Activated CD4-positive, alpha-beta T cell treated with anti-CD3 and anti-CD28 coated beads, Interleukin-2, amount 50 U/mL, for 16 hours (primary cell): ENCODE measurements around the gene ATP6V0C.
"Not testable (repeated sequence)": the region's sequence is repeated elsewhere in the genome, so short reads cannot be mapped to it uniquely, and the experiment has no call there.

Experiments
- DNase-seq: peaks from one replicate; pipeline ENCODE4 v3.0.0-alpha.2; 2020

ATP6V0C gene

DNA sequence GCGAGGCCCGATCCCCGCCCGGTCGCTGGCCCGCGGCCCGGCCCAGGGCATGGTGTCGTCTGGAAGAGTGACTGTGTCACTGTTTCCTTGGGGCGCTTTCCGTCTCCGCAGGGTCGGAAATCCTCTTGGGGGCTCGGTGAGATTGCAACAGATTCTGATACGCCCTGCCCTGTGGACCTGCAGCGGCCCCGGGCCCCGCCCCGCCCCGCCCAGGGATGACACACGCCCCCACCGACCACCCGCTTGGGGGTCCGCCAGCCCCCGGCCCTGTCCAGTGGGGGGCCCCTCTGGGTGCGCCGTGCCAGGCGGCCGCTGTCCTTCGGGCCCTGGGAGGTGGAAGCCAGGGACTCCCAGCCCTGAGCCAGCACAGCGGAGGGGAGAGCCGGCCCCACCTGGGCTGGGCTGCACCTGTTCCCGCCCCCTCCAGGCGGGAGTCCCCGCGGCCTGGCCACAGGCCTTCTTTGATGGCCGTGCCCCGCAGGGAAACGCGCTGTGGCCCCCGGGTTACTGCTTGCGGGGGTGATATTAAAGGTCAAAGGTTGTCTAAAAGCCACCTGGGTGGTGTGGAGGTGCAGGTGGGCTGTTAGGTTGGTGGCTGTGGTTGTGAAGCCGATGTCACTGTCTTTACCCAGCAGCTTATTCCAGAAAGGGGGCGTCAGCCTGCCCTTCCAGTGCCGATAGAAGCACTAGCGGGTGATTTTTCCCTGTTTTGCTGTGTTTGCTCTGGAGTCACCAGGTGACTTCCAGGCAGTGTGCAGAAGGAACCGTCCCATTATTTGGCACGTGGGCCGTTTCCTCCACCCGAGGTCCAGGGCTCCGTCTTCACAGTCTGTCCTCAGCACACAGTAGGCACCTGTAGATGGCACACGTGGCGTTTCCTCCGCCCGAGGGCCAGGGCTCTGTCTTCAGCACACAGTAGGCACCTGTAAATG lies 38.1 kb upstream of the ATP6V0C start:
- DNase-seq: peak; percentile 47

DNA sequence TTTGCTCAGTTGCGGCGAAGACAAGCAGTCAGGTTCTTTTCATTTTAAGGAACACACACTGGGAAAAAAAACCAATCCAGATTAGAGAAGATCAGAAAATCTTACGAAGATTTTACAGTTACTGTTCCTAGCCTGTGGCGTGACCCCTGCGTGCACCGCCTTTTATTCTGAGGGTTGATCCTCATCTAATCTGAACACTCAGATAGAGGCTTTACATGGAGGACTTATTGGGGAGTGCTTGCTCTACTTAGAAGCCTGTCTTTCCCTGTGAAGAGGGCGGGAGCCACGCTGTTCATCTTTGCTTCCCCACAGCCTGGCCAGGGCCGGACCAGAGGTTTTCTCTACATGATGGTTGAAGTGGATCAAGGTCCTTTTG lies 37.4 kb upstream of the ATP6V0C start:
- DNase-seq: no peak

DNA sequence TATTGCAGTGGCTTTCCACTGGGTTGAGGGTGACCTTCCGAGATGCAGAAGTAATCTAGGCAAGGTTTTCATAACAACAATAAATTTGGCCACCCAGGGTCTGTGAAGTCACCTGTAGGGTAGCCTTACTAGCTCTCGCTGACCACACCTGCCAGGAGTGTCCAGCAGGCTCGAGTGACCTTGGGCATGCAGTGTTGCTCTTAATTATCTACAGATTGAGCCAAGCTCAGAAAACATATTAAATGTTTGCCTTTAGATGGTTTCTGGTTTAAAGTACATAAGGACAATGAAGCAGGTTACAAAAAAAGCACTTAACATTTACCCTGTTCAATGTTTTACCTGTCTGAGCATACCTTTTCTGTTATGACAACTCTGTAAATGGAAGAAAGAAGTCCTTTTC lies 37.0 kb upstream of the ATP6V0C start:
- DNase-seq: no peak

DNA sequence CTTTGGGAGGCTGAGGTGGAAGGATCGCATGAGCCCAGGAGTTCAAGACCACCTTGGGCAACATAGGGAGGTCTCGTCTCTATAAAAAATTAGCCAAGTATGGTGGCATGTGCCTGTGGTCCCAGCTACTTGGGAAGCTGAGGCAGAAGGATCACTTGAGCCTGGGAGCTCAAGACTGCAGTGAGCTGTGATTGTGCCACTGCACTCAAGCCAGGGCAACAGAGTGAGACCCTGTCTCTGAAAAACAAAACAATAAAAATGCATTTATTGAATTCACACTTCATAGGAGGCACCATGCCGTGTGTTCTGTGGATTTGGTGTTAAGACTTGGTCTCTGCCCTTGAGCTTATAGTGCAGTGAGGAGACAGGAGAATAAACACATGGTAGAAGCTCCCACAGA lies 36.4 kb upstream of the ATP6V0C start:
- no peak for DNase-seq

DNA sequence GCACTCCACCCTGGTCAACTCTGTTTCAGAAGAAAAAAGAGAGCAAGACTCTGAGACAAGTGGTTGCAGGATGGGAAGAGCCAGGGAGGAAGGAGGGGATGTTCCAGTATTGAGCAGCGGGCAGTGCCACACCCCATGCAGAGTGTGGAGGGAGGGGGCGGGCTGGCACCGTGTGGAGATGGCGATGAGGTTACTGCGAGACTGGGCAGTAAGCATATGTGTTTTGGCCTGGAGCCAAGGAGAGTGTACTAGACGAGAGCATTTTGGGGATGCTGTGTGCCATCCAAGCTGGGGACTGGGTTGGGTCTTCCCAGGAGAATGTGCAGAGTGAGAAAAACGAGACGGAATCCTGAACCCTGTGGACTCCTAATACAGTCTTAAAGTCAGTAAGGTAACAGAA lies 35.5 kb upstream of the ATP6V0C start:
- DNase-seq: no peak

DNA sequence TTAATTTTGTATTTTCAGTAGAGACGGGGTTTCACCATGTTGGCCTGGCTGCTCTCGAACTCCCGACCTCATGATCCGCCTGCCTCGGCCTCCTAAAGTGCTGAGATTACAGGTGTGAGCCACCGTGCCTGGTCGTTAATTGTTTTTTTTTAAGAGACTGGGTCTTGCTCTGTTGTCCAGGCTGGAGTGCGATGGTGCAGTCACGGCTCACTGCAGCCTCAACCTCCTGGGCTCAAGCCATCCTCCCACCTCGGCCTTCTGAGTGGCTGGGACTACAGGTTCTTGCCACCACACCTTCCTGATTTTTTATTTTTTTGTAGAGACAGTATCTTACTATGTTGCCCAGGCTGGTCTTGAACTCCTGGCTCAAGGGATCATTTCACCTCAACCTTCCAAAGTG lies 33.8 kb upstream of the ATP6V0C start:
- DNase-seq: not testable (repeated sequence)

DNA sequence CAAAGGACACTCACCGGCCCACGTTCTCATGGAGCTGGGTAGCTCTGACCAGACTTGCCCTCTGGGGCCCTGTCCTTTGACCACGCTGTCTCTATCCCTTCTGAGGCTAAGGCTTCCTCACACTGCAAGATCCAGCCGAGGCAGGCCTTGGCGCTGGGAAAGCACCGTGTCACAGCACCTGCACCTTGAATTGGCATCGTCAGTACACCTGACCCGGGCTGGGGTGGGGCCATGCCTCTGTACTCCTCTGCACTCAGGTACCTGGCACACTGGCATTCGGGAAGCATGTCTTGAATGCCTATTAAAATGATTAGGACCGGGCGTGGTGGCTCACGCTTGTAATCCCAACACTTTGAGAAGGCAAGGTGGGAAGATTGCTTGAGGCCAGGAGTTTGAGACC lies 32.8 kb upstream of the ATP6V0C start:
- DNase-seq: no peak

DNA sequence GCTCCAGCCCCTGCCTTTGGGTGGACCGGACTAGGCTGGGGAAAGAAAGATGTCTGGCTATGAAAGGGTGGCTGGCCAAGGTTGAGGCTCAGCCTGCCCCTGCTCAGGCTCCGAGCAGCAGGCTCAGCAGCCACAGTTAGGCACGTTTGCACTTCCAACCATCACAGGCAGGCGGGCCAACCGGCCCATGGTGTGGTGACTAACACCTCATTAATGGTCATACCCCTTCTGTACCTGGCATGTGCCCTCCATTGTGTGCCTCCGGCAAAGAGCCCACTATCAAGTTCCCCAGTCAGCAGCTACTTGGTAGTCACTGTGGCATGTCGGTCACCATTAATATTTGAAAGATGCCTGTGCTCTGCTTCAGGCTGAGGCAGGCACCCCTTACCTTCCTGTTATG lies 32.1 kb upstream of the ATP6V0C start:
- no peak for DNase-seq

DNA sequence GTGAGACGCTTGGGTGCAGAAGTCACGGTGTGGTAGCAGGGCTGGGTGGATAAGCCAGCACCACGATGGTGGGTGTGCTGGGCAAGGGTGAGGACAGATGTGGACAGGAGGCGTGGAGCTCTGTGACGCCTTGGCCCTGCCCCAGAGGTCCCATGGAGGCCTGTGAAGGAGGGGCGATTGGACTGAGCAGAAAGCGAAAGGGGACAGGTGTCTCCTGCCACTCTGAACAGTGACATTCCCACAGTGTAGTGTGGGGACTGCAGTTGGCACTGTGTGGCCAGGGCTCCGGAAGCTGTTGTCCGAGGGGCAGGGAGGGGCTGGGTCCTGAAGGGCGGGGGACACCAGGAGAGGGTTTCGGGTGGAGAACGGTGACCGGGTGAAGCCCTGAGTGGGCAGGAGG lies 31.5 kb upstream of the ATP6V0C start:
- no peak for DNase-seq

DNA sequence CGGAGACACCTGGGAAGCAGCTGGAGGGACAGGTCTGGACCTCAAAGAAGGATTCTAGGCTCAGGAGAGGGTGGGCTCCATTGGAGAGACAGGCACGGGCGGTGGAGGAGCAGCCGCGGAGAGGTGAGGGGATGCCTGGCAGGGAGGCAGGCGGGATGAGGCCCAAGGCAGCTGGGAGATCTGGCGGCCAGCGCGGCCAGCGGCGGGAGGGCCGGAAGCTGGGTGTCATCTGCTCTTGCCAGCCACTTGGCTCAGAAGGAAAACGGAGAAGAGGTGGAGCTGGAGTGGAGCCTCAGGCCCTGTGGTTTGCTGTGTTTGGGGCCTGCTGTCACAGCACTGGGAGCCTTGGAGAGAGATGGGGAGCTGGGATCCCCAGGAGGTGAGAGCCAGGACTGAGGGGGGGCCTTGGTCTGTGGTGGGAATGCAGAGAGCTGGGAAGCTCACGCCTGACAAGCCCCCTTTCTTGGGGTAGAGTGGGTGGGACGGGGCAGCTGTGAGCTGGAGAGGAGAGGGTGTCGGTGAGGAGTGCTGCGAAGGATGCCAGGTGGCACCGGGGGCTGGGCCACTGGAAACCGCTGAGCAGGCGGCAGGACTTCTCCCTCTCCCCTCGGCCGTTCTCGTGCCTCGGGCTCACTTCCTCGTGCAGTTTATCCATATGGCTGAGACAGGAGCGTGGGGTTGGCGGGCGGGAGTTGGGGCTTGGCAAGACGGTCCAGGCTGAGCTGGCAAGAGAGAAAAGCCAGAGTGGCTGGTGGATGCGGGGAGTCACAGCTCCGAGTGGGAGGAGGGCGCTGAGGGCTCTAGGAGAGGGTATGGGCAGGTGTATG lies 30.8 kb upstream of the ATP6V0C start:
- DNase-seq: no peak

DNA sequence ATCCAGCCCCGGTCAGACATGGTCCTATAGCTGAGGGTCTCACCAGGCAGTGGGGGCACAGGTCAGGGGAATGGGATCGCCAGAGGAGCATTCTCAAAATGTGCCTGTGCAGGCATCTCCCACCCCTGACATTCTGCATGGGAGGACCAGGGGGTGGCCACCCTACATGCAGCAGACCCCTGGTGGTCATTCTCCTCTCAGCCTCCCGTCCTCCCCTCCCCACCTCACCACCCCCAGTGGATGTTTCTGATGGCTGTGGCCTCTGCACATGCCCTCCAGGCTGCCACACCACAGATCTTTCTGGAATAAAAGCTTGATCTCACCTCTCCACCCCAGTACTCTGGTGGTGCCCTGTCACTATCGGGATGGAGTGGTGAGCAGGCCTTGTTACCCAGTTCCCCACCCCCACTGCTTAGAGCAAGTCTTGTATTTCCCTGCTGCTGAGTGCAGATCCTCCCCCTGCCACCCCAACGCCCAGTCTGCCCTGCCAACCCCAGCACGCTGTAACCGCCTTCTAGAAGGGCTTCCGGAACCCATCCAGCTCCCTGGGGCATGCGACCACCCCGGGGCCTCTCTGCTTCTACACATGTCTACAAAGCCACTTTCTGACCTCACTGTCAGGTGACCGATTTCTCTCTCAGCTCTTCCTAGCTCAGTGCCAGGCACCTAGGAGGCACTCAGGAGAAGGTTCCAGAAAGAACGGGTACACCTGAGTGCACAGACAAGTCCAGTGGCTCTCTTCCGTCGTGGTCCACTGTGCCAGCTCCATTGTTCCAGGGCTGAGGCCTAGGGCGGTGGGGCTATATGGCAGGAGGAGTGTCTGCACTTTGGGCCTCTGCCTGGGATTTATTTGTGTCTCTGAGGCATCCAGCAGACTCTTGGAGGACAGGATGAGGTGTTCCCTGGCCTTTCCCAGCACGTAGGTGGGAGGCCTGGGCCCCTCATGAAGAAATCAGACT lies 29.5 kb upstream of the ATP6V0C start:
- no peak for DNase-seq

DNA sequence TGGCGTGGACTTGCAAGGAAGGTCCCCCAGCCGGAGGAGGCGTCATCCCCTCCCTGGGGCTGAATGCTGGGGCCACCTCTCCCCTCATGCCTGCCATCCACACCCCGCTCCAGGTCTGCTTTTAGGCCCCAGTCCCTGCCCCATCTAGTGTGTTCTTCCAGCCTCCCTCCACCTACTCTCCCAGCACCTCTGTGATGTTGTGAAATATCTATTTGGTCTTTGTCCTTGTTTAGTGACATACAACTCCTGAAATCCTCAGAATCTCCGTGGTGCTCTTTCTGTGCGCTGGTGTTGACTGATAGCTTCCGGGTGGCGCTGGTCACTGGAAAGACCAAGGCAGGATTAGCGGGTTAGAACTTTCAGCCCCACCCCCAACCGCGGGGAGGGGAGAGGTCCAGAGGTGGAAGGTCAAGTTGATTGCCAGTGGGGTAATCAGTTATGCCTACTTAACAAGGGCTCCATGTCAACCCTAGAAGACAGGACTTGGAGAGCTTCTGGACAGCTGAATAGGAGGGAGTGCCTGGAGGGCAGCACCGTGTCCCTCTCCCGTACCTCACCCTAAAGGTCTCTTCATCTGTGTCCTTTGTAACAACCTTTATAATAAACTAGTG lies 28.7 kb upstream of the ATP6V0C start:
- DNase-seq: no peak

DNA sequence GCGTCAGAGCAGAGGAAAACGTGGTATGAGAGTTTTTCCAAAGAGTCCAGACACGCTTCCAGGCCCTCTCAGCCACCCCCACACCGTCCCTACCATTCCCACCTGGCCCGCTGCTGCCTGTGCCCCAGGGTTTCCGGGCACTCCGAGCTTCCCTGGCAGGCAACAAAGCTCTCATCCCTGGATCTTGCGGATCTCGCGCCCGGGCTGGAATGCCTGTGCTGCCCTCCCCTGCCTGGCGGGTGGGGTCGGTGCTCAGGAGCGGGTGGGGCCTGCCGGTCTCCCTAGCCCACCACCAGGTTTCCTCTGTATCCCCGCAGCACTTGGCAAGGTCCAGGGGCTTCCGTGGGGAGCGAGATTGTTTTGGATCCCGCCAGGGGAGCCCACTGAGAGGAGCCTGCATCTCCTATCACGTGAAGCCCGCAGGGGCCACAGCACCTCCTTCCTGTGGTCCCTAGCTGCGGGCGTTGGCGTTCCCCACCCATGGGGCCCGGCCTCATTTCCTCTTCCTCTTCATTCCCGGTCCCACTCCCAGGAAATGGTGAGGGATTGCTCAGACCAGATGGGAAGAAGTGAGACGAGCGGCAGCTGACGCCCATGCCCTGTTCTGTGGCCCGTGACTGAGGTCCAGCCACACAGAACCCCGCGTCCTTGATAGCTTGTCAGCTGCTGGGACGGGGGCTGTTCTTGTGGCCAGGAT lies 27.8 kb upstream of the ATP6V0C start:
- DNase-seq: no peak

DNA sequence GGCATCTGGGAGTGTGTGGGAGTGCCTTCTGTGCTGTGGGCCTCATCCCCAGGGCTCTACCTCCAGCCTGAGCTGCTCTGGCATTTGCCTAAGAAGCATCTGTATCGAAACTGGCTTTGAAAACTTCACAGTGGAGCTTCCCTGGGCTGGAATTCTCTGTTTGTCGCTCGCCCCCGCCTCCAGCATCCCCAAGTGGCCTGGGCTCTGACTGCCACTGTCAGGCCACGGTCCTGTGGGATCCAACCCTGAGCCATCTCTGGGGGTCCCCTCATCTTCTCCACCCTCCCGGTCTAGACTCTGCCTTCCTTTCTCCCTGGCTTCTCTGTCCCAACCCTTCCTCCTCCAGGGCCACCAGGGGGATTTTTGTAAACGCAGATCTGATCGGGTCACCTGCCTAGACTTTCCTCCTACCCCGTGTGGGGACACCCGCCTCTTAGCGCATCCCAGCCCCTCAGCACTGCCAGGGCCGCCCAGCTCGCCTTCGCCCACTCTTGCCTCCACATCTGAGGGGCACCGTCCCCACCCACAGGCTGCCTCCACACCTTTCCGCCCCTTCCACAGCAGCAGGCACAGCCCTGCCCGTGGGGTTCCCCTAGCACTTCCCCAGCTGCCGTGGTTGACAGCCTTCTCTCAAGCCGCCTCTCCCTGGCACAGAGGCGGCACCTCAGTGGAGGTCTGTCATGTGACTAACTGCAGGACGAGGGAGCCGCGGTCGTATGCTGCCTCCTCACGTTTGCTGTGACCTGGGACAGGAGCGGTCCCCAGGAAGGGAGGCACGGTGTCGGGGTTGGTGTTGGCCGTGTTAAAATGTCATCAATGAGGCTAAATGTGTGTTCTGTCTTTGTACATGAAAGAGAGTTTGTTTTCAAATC lies 26.9 kb upstream of the ATP6V0C start:
- DNase-seq: peak; percentile 74

DNA sequence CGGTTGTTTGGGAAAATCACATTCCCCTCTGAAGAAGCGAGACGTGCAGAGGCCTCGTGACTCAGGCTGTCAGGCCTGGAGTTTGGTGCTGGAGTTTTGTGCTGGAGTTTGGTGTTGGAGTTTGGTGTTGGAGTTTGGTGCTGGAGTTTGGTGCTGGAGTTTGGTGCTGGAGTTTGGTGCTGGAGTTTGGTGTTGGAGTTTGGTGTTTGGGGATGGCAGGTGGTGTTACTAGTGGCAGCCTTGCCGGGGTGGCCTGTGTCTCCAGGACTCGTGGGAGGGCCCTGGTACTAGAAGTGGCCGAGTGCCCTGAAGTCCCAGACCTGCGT lies 26.3 kb upstream of the ATP6V0C start:
- DNase-seq: no peak

DNA sequence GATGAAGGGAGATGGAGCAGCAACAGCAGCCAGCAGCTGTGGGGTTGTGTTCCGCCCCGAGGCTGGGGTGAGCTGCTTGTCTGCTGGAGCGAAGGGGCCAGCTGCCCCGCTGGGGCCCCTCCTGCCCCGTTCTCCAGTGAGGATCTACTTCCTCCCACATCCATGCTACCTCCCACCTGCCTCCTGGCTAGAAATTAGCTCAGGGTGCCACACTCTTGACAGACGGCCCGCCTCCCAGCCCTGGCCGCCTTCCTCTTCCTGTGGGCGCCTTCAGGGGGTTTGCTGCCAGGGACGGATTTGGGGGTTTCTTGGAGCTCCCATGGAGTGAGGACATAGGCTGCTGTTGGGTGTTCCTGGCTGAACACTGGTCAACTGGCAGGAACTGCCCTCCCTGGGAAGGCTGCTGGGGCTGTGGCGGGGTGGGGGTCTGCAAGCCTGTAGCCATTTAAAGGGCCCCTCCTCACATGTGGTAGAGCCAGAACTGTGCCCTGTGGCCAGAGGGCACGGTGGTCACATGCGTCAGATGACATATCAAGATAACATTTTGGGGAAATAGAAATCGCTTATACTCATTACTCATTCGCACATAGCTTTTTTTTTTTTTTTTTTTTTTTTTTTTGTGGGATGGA lies 25.7 kb upstream of the ATP6V0C start:
- no peak for DNase-seq

DNA sequence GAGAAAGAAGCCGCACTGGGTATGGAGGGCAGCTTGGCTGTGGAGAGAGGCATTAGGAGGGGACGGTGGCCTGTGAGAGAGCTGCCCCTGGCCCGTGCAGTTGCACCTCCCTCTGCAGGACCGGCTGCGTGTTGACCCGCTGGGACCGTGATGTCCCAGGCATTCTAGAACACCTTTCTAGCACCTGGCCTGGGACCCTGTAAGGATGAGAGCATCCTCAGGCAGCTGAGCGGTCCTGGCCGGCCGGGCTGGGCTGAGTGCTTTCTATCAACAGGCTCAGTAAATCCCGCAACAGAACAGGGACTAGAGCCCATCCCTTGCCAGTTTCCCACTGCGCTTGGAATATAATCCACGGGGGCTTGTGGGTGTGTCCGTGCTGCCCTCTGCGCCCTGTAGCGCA lies 24.2 kb upstream of the ATP6V0C start:
- no peak for DNase-seq

DNA sequence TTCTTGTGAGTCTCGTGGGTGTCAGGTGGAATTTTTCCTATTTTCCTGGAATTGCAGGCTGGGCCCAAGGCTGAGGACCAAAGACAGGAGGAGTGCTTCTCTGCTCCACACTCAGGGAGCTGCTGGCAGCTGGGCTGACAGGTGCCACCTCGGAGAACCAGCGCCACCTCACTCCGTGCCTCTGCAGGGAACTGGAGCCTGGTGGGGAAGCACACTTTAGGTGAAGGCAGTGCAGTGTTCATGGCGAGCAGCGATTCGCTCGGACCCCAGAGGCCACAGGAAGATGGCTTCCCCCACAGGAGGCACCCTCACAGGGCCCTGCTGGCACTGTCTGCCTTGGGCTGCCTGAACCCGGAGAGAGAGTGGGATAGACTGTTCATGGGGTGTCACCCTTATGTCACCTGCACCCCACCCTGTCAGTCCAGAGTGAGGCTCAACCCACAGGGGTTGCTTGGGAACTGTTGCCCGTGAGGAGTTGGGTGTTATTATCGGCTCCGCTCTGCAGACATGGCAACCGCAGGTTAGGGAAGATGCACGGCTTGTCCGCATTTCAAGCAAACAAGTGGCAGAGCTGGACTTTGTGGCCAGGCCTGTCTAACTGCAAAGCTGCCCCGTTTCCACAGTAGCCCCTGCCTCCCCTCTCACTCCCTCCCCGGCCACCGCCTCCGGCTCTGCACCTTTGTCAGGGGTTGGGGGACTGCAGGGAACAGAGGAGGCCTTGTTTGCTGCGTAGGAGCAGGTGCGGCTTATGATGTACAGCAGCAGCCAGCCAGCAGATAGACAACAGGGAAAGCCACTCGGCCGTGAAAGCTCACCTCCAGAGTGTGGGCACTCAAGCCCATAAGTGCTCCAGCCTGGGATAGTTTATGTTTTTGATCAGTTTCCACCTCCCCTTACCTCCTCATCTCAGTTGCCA lies 23.3 kb upstream of the ATP6V0C start:
- DNase-seq: no peak

DNA sequence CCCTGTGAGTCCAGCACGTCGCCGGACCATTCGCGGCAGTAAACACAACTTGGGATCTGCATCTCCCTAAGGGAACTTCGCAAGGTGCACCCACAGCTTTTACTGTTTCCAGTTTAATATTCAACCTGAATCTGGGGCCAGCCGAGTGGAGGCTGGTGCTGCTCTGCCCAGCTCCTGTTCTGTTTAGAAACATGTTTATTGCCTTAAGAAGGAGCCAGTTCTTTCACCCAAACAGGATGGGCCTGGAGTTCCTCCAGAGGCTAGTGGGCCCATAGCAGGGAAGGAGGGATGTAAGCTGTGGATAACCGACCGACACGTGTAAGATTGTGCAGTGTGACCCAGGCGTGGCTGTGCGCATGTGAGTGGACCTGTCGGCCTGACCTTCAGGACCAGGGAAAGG lies 21.5 kb upstream of the ATP6V0C start:
- no peak for DNase-seq
